Neuron (in vitro differentiated cells): ENCODE results near the gene SMURF2.

Experiments
- H2AFZ ChIP-seq: one replicate; pipeline ENCODE4 v1.6.1; 2013; ENCODE audit warnings: low read depth, mild to moderate bottlenecking, inconsistent platforms, low read length, moderate library complexity
- H3K27me3 ChIP-seq: one replicate; pipeline ENCODE4 v1.6.1; 2013; ENCODE audit warnings: low read length; ENCODE audit not compliant: insufficient read depth
- H3K36me3 ChIP-seq: one replicate; pipeline ENCODE4 v1.6.1; 2013; ENCODE audit warnings: low read length; ENCODE audit not compliant: insufficient read depth
- H3K4me1 ChIP-seq: one replicate; pipeline ENCODE4 v1.6.1; 2013; ENCODE audit warnings: low read length; ENCODE audit not compliant: insufficient read depth
- H3K4me3 ChIP-seq: 2 replicates; pipeline ENCODE4 v1.5.1; 2013; ENCODE audit warnings: mild to moderate bottlenecking, low read length, moderate library complexity
- H3K9me3 ChIP-seq: one replicate; pipeline ENCODE4 v1.6.1; 2013; ENCODE audit warnings: low read length

Gene SMURF2

GRCh38 chr17:64554028-64554637 is 108.0 kb downstream of the SMURF2 start:
- Histone ChIP-seq H3K4me3 (no peak overlapping the region), H3K27me3 (no peaks in the 10 kb centered on the region), H3K4me1 (peaks cover 11% of the 10 kb centered on the region), H2AFZ (no peak overlapping the region), H3K36me3 (peaks cover 41% of the 10 kb centered on the region), H3K9me3 (no peaks in the 10 kb centered on the region)

- Histone ChIP-seq H3K4me1 (peaks cover 24% of the 10 kb centered on the region), H3K27me3 (no peaks in the 10 kb centered on the region), H2AFZ (no peak overlapping the region), H3K9me3 (no peaks in the 10 kb centered on the region), H3K4me3 (no peak overlapping the region), H3K36me3 (peaks cover 49% of the 10 kb centered on the region)
Observed at GRCh38 chr17:64551461-64551860, 110.6 kb downstream of the SMURF2 start.

- Histone ChIP-seq H3K36me3 (peaks cover 39% of the 10 kb centered on the region), H3K27me3 (no peaks in the 10 kb centered on the region), H3K4me1 (peaks cover 37% of the 10 kb centered on the region), H2AFZ (no peak overlapping the region), H3K9me3 (no peaks in the 10 kb centered on the region), H3K4me3 (no peak overlapping the region)
Observed at GRCh38 chr17:64547319-64547718, 114.8 kb downstream of the SMURF2 start.

- Histone ChIP-seq H3K4me1 (peaks cover 34% of the 10 kb centered on the region), H2AFZ (no peak overlapping the region), H3K27me3 (no peaks in the 10 kb centered on the region), H3K36me3 (peaks cover 41% of the 10 kb centered on the region), H3K4me3 (no peak overlapping the region), H3K9me3 (no peaks in the 10 kb centered on the region)
Observed at GRCh38 chr17:64546716-64547115, 115.4 kb downstream of the SMURF2 start.

DNA sequence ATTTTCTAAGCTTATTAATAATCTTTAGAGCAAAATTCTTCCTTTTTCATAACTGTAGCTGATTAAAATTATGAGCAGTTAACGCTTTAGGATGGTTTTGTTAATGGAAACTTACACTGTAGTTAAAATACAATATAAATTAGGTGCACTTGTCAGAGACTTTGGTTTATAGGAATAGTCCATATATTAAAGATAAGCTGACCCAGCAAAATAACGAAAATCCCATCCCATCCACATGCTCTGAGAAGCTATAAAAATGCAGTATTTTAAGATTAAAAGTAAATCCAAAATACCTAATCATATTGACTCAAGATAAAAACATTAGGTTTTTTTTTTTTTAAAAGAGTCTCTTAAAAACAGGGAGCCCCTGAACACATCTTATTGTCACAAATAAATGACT is 117.4 kb downstream of the SMURF2 start:
- peaks cover 51% of the 10 kb centered on the region for H3K36me3 ChIP-seq
- H3K4me1 ChIP-seq, result peaks cover 26% of the 10 kb centered on the region
- H3K9me3 ChIP-seq, result no peaks in the 10 kb centered on the region
- H2AFZ ChIP-seq, result no peak overlapping the region
- H3K27me3 ChIP-seq, result no peaks in the 10 kb centered on the region
- no peak overlapping the region for H3K4me3 ChIP-seq

DNA sequence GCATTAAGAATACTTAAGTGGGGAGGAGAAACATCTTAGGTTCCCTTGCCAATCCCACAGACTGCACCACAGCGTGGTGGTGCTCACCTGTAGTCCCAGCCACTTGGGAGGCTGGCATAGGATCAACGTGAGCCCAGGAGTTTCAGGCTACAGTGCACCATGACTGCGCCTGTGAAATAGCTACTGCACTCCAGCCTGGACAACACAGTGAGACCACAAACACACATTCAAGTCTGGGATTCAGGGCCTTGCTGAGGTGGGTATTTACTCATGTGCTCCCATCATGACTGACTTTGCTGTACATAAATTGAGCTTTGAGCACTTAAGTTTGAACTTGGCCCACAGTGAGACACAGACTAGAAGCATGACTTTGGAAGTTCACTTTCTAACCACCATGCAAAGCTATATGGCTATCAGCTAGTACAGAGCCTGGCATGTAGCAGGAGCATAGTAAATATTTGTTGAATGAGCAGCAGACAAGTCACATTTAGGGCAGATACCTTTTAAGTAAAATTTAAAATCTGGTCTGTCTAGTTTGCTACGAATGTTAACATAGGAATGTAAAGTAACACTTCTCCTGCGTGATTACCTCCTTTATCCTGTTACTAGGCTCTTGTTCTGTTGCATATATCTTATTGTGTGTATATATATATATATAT is 121.9 kb downstream of the SMURF2 start:
- Histone ChIP-seq H3K27me3 (no peaks in the 10 kb centered on the region), H3K4me3 (no peak overlapping the region), H3K4me1 (peaks cover 2% of the 10 kb centered on the region), H3K9me3 (no peaks in the 10 kb centered on the region), H2AFZ (no peak overlapping the region), H3K36me3 (peaks cover 65% of the 10 kb centered on the region)

GRCh38 chr17:64538508-64539130 is 123.5 kb downstream of the SMURF2 start:
- Histone ChIP-seq H3K36me3 (peaks cover 72% of the 10 kb centered on the region), H3K4me3 (no peak overlapping the region), H3K4me1 (no peaks in the 10 kb centered on the region), H3K9me3 (no peaks in the 10 kb centered on the region), H2AFZ (no peak overlapping the region), H3K27me3 (no peaks in the 10 kb centered on the region)

DNA sequence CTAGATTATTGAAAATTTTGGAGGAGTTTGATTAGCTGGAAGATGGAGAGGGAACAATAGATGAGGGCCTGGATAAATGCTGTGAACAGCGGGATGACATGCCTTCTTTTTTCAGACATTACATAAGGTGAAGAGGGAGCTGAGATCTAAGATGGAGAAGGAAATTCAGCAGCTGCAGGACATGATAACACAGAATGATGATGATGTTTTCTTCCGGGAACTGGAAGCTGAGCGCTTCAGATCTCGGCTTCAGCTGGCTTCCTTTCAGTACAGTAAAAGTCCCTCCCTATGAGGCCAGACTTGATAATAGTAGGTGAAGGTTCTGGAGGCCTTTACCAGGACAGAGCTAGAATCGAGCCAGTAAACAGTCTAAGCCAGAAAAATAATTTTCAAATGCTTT is 124.6 kb downstream of the SMURF2 start:
- peaks cover 83% of the 10 kb centered on the region for H3K36me3 ChIP-seq

GRCh38 chr17:64536913-64537312 is 125.2 kb downstream of the SMURF2 start:
- Histone ChIP-seq H3K36me3 (peaks cover 83% of the 10 kb centered on the region), H3K4me1 (no peaks in the 10 kb centered on the region), H3K4me3 (no peak overlapping the region), H3K27me3 (no peaks in the 10 kb centered on the region), H3K9me3 (no peaks in the 10 kb centered on the region), H2AFZ (no peak overlapping the region)

More for the DNA sequence above, 124.6 kb downstream of the SMURF2 start:
- H3K9me3 ChIP-seq, result no peaks in the 10 kb centered on the region
- no peaks in the 10 kb centered on the region for H3K27me3 ChIP-seq
- no peak overlapping the region for H2AFZ ChIP-seq
- H3K4me3 ChIP-seq, result no peak overlapping the region
- no peaks in the 10 kb centered on the region for H3K4me1 ChIP-seq

DNA sequence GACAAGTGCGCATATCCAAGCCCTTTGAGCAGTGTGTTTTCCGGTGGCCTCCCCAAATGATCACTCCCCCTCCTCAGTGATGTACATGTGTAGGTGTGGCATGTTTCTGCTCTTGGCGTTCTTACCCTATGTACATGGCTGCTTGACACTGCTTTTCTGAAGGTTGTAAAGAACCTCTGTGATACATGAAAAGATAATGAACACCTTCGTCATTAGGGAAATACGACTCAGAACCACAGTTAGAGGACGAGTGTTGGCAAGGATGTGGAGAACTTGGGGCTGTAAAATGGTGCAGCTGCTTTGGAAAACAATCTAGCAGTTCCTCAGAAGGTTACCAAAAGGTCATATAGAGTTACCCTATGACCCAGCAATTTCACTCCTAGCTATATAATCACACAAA is 126.8 kb downstream of the SMURF2 start:
- H3K4me1 ChIP-seq, result no peaks in the 10 kb centered on the region
- H3K4me3 ChIP-seq, result no peak overlapping the region
- no peak overlapping the region for H2AFZ ChIP-seq
- no peaks in the 10 kb centered on the region for H3K9me3 ChIP-seq
- no peaks in the 10 kb centered on the region for H3K27me3 ChIP-seq
- peaks cover 91% of the 10 kb centered on the region for H3K36me3 ChIP-seq

DNA sequence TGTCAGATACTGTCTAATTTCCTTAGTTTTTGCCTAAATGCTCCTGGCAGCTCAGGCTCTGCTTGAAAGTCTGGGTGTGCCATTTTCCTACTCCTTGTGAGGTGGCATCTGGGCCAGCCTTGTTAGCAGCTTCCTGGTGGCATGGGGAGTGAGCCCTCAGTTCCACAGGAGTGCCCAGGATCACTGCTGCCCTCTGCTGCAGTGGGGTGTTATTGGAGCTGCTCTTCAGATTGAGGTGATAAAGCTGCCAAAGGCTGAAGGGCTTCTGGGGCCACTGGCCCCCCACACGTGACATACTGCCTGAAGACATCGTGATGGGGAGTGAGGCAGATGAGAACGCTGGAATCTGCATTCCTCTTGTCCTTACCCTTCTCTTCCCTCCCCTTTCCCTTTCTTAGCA is 127.9 kb downstream of the SMURF2 start:
- no peak overlapping the region for H3K4me3 ChIP-seq
- no peaks in the 10 kb centered on the region for H3K27me3 ChIP-seq
- peaks cover 96% of the 10 kb centered on the region for H3K36me3 ChIP-seq
- H3K9me3 ChIP-seq, result no peaks in the 10 kb centered on the region
- H3K4me1 ChIP-seq, result no peaks in the 10 kb centered on the region
- H2AFZ ChIP-seq, result no peak overlapping the region

DNA sequence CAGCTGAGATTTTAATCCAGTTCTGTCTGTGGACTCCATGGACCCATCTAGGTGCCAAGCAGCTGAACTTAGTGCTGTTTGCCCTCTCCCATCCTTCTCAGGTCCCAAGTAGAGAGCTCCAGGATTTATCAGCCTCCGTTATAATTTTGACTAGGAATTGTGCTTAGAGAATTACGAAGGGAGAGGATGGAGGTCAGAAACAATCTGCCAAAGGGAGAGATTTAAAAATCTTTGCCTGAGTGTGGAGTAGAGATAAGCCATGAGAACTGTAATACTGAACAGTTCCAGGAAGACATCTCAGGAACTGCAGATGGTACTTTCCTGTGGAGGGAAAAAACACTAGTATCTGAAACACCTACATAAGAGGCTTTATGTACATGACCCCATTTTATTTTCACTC is 128.3 kb downstream of the SMURF2 start:
- Histone ChIP-seq H3K9me3 (no peaks in the 10 kb centered on the region), H3K4me1 (no peaks in the 10 kb centered on the region), H3K27me3 (no peaks in the 10 kb centered on the region), H3K36me3 (peaks cover 98% of the 10 kb centered on the region), H3K4me3 (no peak overlapping the region), H2AFZ (no peak overlapping the region)

- Histone ChIP-seq H3K4me3 (no peak overlapping the region), H3K9me3 (no peaks in the 10 kb centered on the region), H3K36me3 (peaks cover 98% of the 10 kb centered on the region), H3K4me1 (no peaks in the 10 kb centered on the region), H3K27me3 (no peaks in the 10 kb centered on the region), H2AFZ (no peak overlapping the region)
Observed at GRCh38 chr17:64532409-64532808, 129.7 kb downstream of the SMURF2 start.
